ENCODE measurements around the gene EGFR. TPM values are rescaled to one million over a fixed set of nuclear protein-coding genes. Genes with fewer than 3 reads are reported as not detected.

Gene EGFR
- total RNA-seq, 1 experiment from 2014 or later, result 3.1 TPM

GRCh38 chr7:55071411-55072175, 52.8 kb downstream of the EGFR start:
- H3K36me3 ChIP-seq (replicated peaks; ENCODE audit: control insufficient read depth, insufficient read depth, low read length), result no peaks in the 10 kb centered on the region

GRCh38 chr7:55072251-55072650, 53.4 kb downstream of the EGFR start:
- Histone ChIP-seq H3K27me3 (ENCODE audit: control insufficient read depth, insufficient read depth, low read length) (no peaks in the 10 kb centered on the region), H3K36me3 (replicated peaks; ENCODE audit: control insufficient read depth, insufficient read depth, low read length) (no peaks in the 10 kb centered on the region), H3K4me3 (ENCODE audit: insufficient read depth, low read depth, low read length) (no peak overlapping the region)
- DNase-seq, result no peak

More at GRCh38 chr7:55071411-55072175, 52.8 kb downstream of the EGFR start:
- no peak for DNase-seq
- Histone ChIP-seq H3K4me3 (ENCODE audit: insufficient read depth, low read depth, low read length) (no peak overlapping the region), H3K27me3 (ENCODE audit: control insufficient read depth, insufficient read depth, low read length) (no peaks in the 10 kb centered on the region)

GRCh38 chr7:55073051-55073511, 54.3 kb downstream of the EGFR start:
- DNase-seq, result no peak
- Histone ChIP-seq H3K27me3 (ENCODE audit: control insufficient read depth, insufficient read depth, low read length) (no peaks in the 10 kb centered on the region), H3K4me3 (ENCODE audit: insufficient read depth, low read depth, low read length) (no peak overlapping the region), H3K36me3 (replicated peaks; ENCODE audit: control insufficient read depth, insufficient read depth, low read length) (no peaks in the 10 kb centered on the region)

- DNase-seq, result no peak
- Histone ChIP-seq H3K27me3 (ENCODE audit: control insufficient read depth, insufficient read depth, low read length) (no peaks in the 10 kb centered on the region), H3K36me3 (replicated peaks; ENCODE audit: control insufficient read depth, insufficient read depth, low read length) (no peaks in the 10 kb centered on the region), H3K4me3 (ENCODE audit: insufficient read depth, low read depth, low read length) (no peak overlapping the region)
Measured at GRCh38 chr7:55073976-55074528, 55.2 kb downstream of the EGFR start.

- Histone ChIP-seq H3K36me3 (replicated peaks; ENCODE audit: control insufficient read depth, insufficient read depth, low read length) (no peaks in the 10 kb centered on the region), H3K27me3 (ENCODE audit: control insufficient read depth, insufficient read depth, low read length) (no peaks in the 10 kb centered on the region), H3K4me3 (ENCODE audit: insufficient read depth, low read depth, low read length) (no peak overlapping the region)
- DNase-seq, result no peak
Measured at GRCh38 chr7:55075464-55076021, 56.7 kb downstream of the EGFR start.

GRCh38 chr7:55077561-55078410, 59.0 kb downstream of the EGFR start:
- Histone ChIP-seq H3K27me3 (ENCODE audit: control insufficient read depth, insufficient read depth, low read length) (no peaks in the 10 kb centered on the region), H3K36me3 (replicated peaks; ENCODE audit: control insufficient read depth, insufficient read depth, low read length) (no peaks in the 10 kb centered on the region), H3K4me3 (ENCODE audit: insufficient read depth, low read depth, low read length) (no peak overlapping the region)
- no peak for DNase-seq

- no peaks in the 10 kb centered on the region for H3K36me3 ChIP-seq (replicated peaks; ENCODE audit: control insufficient read depth, insufficient read depth, low read length)
- H3K4me3 ChIP-seq (ENCODE audit: insufficient read depth, low read depth, low read length), result no peak overlapping the region
- DNase-seq, result peak; percentile 88
- no peaks in the 10 kb centered on the region for H3K27me3 ChIP-seq (ENCODE audit: control insufficient read depth, insufficient read depth, low read length)
Measured at GRCh38 chr7:55078465-55079372, 59.9 kb downstream of the EGFR start.

GRCh38 chr7:55080000-55080623, 61.3 kb downstream of the EGFR start:
- no peak for DNase-seq
- H3K4me3 ChIP-seq (ENCODE audit: insufficient read depth, low read depth, low read length), result no peak overlapping the region

DNA sequence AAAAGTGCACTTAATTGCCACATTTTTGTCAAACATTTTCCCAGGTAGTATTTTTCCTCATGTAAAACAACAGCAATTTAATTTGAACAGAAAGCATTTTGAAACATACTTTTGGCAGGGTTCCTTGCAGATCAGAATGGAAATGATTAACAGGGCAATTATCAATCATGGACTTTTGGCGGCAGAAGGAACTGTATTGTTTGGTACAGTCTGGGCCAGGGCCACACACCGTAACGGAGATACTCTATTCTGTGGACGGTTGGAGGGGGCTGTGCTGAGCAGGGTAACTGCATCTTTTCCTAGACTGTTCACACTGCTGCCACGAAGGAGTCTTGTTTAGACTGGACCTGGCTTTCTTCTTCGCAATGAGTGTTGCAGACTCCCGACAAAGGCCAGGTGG, 62.3 kb downstream of the EGFR start:
- no peak overlapping the region for H3K4me3 ChIP-seq (ENCODE audit: insufficient read depth, low read depth, low read length)
- H3K27me3 ChIP-seq (ENCODE audit: control insufficient read depth, insufficient read depth, low read length), result no peaks in the 10 kb centered on the region
- DNase-seq, result no peak
- H3K36me3 ChIP-seq (replicated peaks; ENCODE audit: control insufficient read depth, insufficient read depth, low read length), result no peaks in the 10 kb centered on the region

More at GRCh38 chr7:55080000-55080623, 61.3 kb downstream of the EGFR start:
- no peaks in the 10 kb centered on the region for H3K27me3 ChIP-seq (ENCODE audit: control insufficient read depth, insufficient read depth, low read length)
- H3K36me3 ChIP-seq (replicated peaks; ENCODE audit: control insufficient read depth, insufficient read depth, low read length), result no peaks in the 10 kb centered on the region

- no peaks in the 10 kb centered on the region for H3K27me3 ChIP-seq (ENCODE audit: control insufficient read depth, insufficient read depth, low read length)
- DNase-seq, result no peak
- H3K36me3 ChIP-seq (replicated peaks; ENCODE audit: control insufficient read depth, insufficient read depth, low read length), result no peaks in the 10 kb centered on the region
- no peak overlapping the region for H3K4me3 ChIP-seq (ENCODE audit: insufficient read depth, low read depth, low read length)
Measured at GRCh38 chr7:55081472-55082227, 62.8 kb downstream of the EGFR start.

DNA sequence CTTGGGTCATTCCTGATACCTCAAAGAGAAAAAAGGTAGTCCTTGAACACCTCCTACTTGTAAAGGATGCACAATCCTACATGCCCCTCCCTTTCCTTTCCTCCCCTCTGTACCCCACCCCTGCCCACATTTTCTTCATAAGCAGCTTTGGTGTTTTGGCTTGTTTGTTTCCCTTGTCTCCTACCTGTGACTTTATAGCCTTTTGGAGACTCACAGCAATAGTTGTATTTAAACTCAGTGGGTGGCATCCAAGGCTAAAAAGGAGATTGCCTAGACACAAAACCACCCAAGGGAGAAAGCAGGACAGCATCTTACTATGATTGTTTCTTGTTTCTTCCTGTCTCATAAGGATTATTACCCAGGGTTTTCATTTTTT, 63.4 kb downstream of the EGFR start:
- H3K27me3 ChIP-seq (ENCODE audit: control insufficient read depth, insufficient read depth, low read length), result no peaks in the 10 kb centered on the region
- no peaks in the 10 kb centered on the region for H3K36me3 ChIP-seq (replicated peaks; ENCODE audit: control insufficient read depth, insufficient read depth, low read length)
- no peak for DNase-seq
- no peak overlapping the region for H3K4me3 ChIP-seq (ENCODE audit: insufficient read depth, low read depth, low read length)

DNA sequence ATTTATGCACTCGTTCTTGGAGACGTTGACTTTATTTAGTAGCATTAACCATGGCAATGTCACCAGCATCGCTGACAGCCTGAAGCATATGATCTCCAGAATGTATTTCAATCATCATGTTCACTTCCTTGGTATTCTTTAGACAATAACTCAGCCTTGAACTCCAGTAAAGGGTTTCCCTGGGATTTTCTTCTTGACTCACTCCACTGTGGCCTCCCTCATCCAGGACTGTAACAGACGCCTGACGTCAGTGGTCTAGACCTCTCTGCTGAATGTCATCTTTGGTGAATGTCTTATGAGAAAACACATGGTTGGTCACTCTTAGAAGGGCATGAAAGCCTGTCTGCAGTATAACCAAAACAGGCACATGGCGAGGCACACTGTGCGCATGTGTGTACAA, 64.4 kb downstream of the EGFR start:
- DNase-seq, result no peak
- H3K36me3 ChIP-seq (replicated peaks; ENCODE audit: control insufficient read depth, insufficient read depth, low read length), result no peaks in the 10 kb centered on the region
- no peak overlapping the region for H3K4me3 ChIP-seq (ENCODE audit: insufficient read depth, low read depth, low read length)
- no peaks in the 10 kb centered on the region for H3K27me3 ChIP-seq (ENCODE audit: control insufficient read depth, insufficient read depth, low read length)

DNA sequence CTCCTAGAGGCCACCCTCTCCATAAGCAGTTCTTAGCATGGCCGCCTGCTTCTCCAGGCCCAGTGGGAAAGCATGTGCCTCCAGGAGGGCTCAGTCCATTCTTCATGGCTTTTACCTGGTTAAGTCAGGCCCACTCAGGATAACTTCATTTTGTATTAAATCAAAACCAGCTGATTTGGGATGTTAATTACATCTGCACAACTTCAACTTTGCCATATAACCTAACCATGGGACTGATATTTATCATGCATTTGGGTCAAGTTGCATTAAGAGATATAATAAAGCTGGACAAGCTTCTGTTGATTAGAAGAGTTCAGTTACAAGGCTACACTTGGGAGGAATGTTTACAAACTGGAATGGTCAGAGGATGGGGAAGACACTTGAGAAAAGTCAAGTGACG, 65.5 kb downstream of the EGFR start:
- no peaks in the 10 kb centered on the region for H3K36me3 ChIP-seq (replicated peaks; ENCODE audit: control insufficient read depth, insufficient read depth, low read length)
- DNase-seq, result no peak
- H3K4me3 ChIP-seq (ENCODE audit: insufficient read depth, low read depth, low read length), result no peak overlapping the region
- H3K27me3 ChIP-seq (ENCODE audit: control insufficient read depth, insufficient read depth, low read length), result no peaks in the 10 kb centered on the region
